GM12878 (cell line): Measurements from ENCODE around the gene GPR17. TPM values are rescaled to one million over a fixed set of nuclear protein-coding genes. Genes with fewer than 3 reads are reported as not detected.

ENCODE experiments used
- ATAC-seq: fragments of 200-7000 bp; cut with Tn5 transposase; 3 replicates; pipeline ENCODE4 v1.9.1; 2020; ENCODE audit warnings: mild to moderate bottlenecking, moderate library complexity
- BruUV-seq: library from RNA; stranded (reverse); fragments of 400-500 nt; replicated peaks from 2 replicates; lab custom pipeline; 2021; lab: Mats Ljungman, UMichigan
- CTCF ChIA-PET: fragments of 300-600 bp; sonication (Branson Sonifier 250); formaldehyde crosslinking; extraction: SDS; loops from one replicate; lab custom pipeline; 2021; ENCODE audit warnings: inconsistent platforms; lab: Yijun Ruan, JAX
- POLR2A ChIA-PET: fragments of 350-600 bp; formaldehyde crosslinking; extraction: SDS; loops from one replicate; lab custom pipeline; 2021; ENCODE audit warnings: inconsistent platforms; lab: Charles Lee
- RAD21 ChIA-PET: fragments of 300-600 bp; sonication (Branson Sonifier 250); formaldehyde crosslinking; loops from one replicate; lab custom pipeline; 2023; ENCODE audit warnings: antibody characterized with exemption; ENCODE audit not compliant: unreplicated experiment; lab: Charles Lee
- SMC1A ChIA-PET: fragments of 300-600 bp; sonication (Branson Sonifier 250); formaldehyde crosslinking; loops from one replicate; lab custom pipeline; 2023; ENCODE audit not compliant: unreplicated experiment, uncharacterized antibody; lab: Charles Lee
- DNase-seq: peaks from one replicate; pipeline ENCODE4 v3.0.0-alpha.2; 2011; ENCODE audit warnings: low read depth, low spot score
- FAIRE-seq: peaks from 3 replicates; lab custom pipeline; 2011; peaks lifted over from hg19 to GRCh38; lab: Jason Lieb, UNC
- H2AFZ ChIP-seq: 2 replicates; pipeline ENCODE4 v1.6.0; 2011; ENCODE audit warnings: low read depth, low read length, control low read depth; ENCODE audit not compliant: control insufficient read depth
- H3K27ac ChIP-seq: 2 replicates; pipeline ENCODE4 v1.5.1; 2011; ENCODE audit warnings: control low read depth; ENCODE audit not compliant: control insufficient read depth, insufficient read depth
- H3K27me3 ChIP-seq, 2 experiments: replicated peaks in 1 of 2; 2 replicates each; pipeline versions ENCODE4 v1.6.0 to v1.6.1; 2011; ENCODE audit warnings: low read length in 1 of 2; ENCODE audit not compliant: control insufficient read depth in 2 of 2, insufficient read depth in 2 of 2
- H3K36me3 ChIP-seq, 2 experiments: 2 replicates each; pipeline ENCODE4 v1.5.1; 2011; ENCODE audit warnings: low read length in 1 of 2; ENCODE audit not compliant: control insufficient read depth in 2 of 2, insufficient read depth in 2 of 2
- H3K4me1 ChIP-seq: 2 replicates; pipeline ENCODE4 v1.6.1; 2011; ENCODE audit warnings: mild to moderate bottlenecking, low read length, moderate library complexity, mixed read lengths; ENCODE audit not compliant: control insufficient read depth, insufficient read depth
- H3K4me2 ChIP-seq: 2 replicates; pipeline ENCODE4 v1.6.0; 2011; ENCODE audit warnings: control low read depth; ENCODE audit not compliant: control insufficient read depth, insufficient read depth
- H3K4me3 ChIP-seq: fragments of 200-600 bp; sonication (generic); 2 replicates; pipeline ENCODE4 v1.5.1; 2016
- H3K79me2 ChIP-seq: 2 replicates; pipeline ENCODE4 v1.6.0; 2011; ENCODE audit warnings: low read length; ENCODE audit not compliant: control insufficient read depth, insufficient read depth
- H3K9ac ChIP-seq: 2 replicates; pipeline ENCODE4 v1.8.0; 2011; ENCODE audit warnings: low read length, control low read depth, mixed read lengths; ENCODE audit not compliant: control insufficient read depth, insufficient read depth
- H3K9me3 ChIP-seq: replicated peaks from 3 replicates; pipeline ENCODE4 v1.5.1; 2011; ENCODE audit warnings: mild to moderate bottlenecking, low read length; ENCODE audit not compliant: control insufficient read depth, insufficient read depth
- H4K20me1 ChIP-seq: 2 replicates; pipeline ENCODE4 v1.6.0; 2011; ENCODE audit not compliant: control insufficient read depth, insufficient read depth
- ATF3 ChIP-seq: IDR thresholded peaks from 2 replicates; pipeline ENCODE4 v1.6.1; 2011; ENCODE audit warnings: low read depth, mild to moderate bottlenecking, low read length, moderate library complexity, borderline replicate concordance; ENCODE audit errors: extremely low read depth
- CBFB ChIP-seq: IDR thresholded peaks from 2 replicates; pipeline ENCODE4 v1.6.1; 2016; ENCODE audit warnings: antibody characterized with exemption, low read depth
- DPF2 ChIP-seq: fragments of 450-650 bp; IDR thresholded peaks from 2 replicates; pipeline ENCODE4 v1.6.1; 2017; ENCODE audit warnings: mild to moderate bottlenecking
- E2F4 ChIP-seq: IDR thresholded peaks from 2 replicates; pipeline ENCODE4 v1.6.1; 2012; ENCODE audit warnings: low read depth, low read length, improper control_type of control experiment
- MYC ChIP-seq: IDR thresholded peaks from 2 replicates; pipeline ENCODE4 v1.6.1; 2011; ENCODE audit warnings: mild to moderate bottlenecking, low read length, moderate library complexity, inconsistent platforms; ENCODE audit not compliant: insufficient read depth, insufficient replicate concordance, insufficient read length, severe bottlenecking
- NR2F1 ChIP-seq: fragments of 450-650 bp; conservative IDR thresholded peaks from 2 replicates; pipeline ENCODE4 v1.6.1; 2017; ENCODE audit warnings: mild to moderate bottlenecking
- POU2F2 ChIP-seq: IDR thresholded peaks from 3 replicates; pipeline ENCODE4 v1.6.1; 2011; ENCODE audit warnings: low read depth, mild to moderate bottlenecking, low read length, borderline replicate concordance
- ZBED1 ChIP-seq: IDR thresholded peaks from 2 replicates; pipeline ENCODE4 v1.6.1; 2016; ENCODE audit warnings: borderline replicate concordance
- ZNF207 ChIP-seq: fragments of 450-650 bp; IDR thresholded peaks from 2 replicates; pipeline ENCODE4 v1.6.1; 2014; ENCODE audit warnings: antibody characterized with exemption, mild to moderate bottlenecking, borderline replicate concordance
- WGBS: methylation state at CpG from one replicate; pipeline ENCODE4 v1.1.6; 2016; ENCODE audit warnings: low lambda C conversion rate; ENCODE audit not compliant: insufficient replicate concordance, insufficient coverage; ENCODE audit errors: missing lambda C conversion rate; 5-methylcytosine and 5-hydroxymethylcytosine counted together
- in situ Hi-C: fragments of 300-500 bp; cut with MboI; formaldehyde crosslinking; loops from 9 replicates; pipeline ENCODE4 v1.14.3; 2018; ENCODE audit warnings: mixed read lengths
- intact Hi-C: fragments of 100-400 bp; cut with micrococcal nuclease; formaldehyde crosslinking; loops from one replicate; pipeline ENCODE4 v1.14.2; 2022; ENCODE audit not compliant: unreplicated experiment
- polyA plus RNA-seq, 11 experiments: library from polyadenylated mRNA; depleted of rRNA in 4 of 11; unstranded in 6 of 11; stranded (reverse) in 5 of 11; fragments of >200 nt; fragmentation: Nextera tagmentation in 4 of 11; fragmentation: Illumina TruSeq in 1 of 11; extraction: Ambion mirVana in 4 of 11; extraction: Trizol in 1 of 11; gene quantifications; 1 replicate in 1 of 11; 2 replicates in 10 of 11; pipeline versions ENCODE4 v1.2.1 to v1.2.3, GENCODE V29; 2011 to 2016; ENCODE audit warnings: inconsistent platforms in 2 of 11, missing spikeins in 2 of 11, low read depth in 1 of 11
- total RNA-seq, 4 experiments: library from RNA; depleted of rRNA in 3 of 4; stranded (reverse); fragments of >200 nt in 3 of 4; fragmentation: Illumina TruSeq in 1 of 4; extraction: Trizol in 1 of 4; gene quantifications; 2 replicates each; pipeline versions ENCODE4 v1.2.1 to v1.2.3, GENCODE V29; 2013 to 2021
- TF ChIP-seq, protein P1 (sequence below): IDR thresholded peaks from 2 replicates; pipeline ENCODE4 v1.6.1; 2011; ENCODE audit warnings: borderline replicate concordance, low read depth, mild to moderate bottlenecking, moderate library complexity, low read length; ENCODE audit not compliant: insufficient read depth, poor library complexity, severe bottlenecking
- TF ChIP-seq, protein P2 (sequence below): fragments of 450-650 bp; IDR thresholded peaks from 2 replicates; pipeline ENCODE4 v1.6.1; 2016; ENCODE audit warnings: mild to moderate bottlenecking

The GPR17 gene
- total and polyA plus RNA-seq, 10 of the 15 experiments (the other 5 are each of a cell fraction or from before 2014, with no cell fraction given), result not detected

GRCh38 chr2:127596311-127597045 lies 49.5 kb upstream of the GPR17 start (continued):
- TF ChIP-seq, protein P1, sequence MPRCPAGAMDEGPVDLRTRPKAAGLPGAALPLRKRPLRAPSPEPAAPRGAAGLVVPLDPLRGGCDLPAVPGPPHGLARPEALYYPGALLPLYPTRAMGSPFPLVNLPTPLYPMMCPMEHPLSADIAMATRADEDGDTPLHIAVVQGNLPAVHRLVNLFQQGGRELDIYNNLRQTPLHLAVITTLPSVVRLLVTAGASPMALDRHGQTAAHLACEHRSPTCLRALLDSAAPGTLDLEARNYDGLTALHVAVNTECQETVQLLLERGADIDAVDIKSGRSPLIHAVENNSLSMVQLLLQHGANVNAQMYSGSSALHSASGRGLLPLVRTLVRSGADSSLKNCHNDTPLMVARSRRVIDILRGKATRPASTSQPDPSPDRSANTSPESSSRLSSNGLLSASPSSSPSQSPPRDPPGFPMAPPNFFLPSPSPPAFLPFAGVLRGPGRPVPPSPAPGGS, result no peak
- TF ChIP-seq E2F4 (no peak), MYC (no peak)

DNA sequence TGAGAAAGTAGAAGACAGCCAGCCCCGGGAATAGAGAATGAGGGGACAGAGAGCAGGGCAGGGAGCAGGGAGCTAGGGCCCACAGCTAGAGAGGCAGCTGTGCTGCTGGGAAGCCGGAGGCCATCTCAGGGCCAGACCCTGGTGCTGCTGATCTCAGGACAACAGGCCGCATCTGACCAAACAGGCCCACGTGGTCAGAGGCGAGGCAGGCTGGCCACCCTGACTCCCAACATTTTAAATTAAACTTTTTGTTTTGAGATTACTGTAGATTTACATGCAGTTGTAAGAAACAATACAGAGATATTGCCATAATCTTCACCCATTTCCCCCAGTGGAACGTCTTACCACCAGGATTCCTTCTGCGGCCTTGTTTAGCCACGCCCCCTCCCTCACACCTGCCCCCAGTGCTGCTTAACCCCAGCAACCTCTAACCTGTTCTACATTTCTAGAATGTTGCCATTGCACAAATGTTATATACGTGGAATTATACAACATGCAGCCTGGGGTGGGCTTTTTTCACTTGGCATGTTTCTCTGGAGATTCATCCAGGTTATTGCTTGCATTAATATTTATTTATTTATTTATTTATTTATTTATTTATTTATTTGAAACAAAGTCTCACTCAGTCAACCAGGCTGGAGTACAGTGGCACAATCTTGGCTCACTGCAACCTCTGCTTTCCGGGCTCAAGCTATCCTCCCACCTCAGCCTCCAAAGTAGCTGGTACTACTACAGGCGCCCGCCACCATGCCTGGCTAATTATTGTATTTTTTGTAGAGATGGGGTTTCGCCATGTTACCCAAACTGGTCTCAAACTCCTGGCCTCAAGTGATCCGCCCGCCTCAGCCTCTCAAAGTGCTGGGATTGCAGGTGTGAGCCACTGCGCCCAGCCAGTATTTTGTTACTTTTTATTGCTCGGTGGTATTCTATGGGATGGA lies 48.6 kb upstream of the GPR17 start:
- CTCF ChIA-PET, result no interaction called here
- Histone ChIP-seq H4K20me1 (no peaks in the 10 kb centered on the region), H3K9me3 (peaks cover 1% of the 10 kb centered on the region; the same call in 2 of the 3 replicates), H2AFZ (no peak overlapping the region), H3K4me1 (no peaks in the 10 kb centered on the region), H3K36me3 (no peaks in the 10 kb centered on the region), H3K4me2 (no peak overlapping the region), H3K79me2 (no peaks in the 10 kb centered on the region), H3K27me3 (no peaks in the 10 kb centered on the region; a peak in 1 of 4 replicates), H3K4me3 (no peak overlapping the region), H3K9ac (no peak overlapping the region), H3K27ac (no peak overlapping the region)
- SMC1A ChIA-PET, result no interaction called here
- RAD21 ChIA-PET, result no interaction called here
- FAIRE-seq (no peak), DNase-seq (no peak), ATAC-seq (no peak)
- in situ Hi-C loops (no loop called here), intact Hi-C loops (loop anchor here (5.0 kb wide), 1 partner anchor 40 kb away; no protein-coding TSS in a partner anchor)
- POLR2A ChIA-PET, result no interaction called here
- BruUV-seq, result no TSS peak
- WGBS, result 69% methylated on average over 16 of the region's 17 CpGs
- TF ChIP-seq POU2F2, result no peak
- no peak for TF ChIP-seq ZBED1
- no peak for TF ChIP-seq E2F4
- no peak for TF ChIP-seq ATF3
- TF ChIP-seq ZNF207, result no peak
- no peak for TF ChIP-seq DPF2
- TF ChIP-seq, protein P2, sequence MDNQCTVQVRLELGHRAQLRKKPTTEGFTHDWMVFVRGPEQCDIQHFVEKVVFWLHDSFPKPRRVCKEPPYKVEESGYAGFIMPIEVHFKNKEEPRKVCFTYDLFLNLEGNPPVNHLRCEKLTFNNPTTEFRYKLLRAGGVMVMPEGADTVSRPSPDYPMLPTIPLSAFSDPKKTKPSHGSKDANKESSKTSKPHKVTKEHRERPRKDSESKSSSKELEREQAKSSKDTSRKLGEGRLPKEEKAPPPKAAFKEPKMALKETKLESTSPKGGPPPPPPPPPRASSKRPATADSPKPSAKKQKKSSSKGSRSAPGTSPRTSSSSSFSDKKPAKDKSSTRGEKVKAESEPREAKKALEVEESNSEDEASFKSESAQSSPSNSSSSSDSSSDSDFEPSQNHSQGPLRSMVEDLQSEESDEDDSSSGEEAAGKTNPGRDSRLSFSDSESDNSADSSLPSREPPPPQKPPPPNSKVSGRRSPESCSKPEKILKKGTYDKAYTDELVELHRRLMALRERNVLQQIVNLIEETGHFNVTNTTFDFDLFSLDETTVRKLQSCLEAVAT, result no peak
- TF ChIP-seq NR2F1, result no peak
- TF ChIP-seq CBFB, result no peak
